BE2C (cell line): ENCODE results near the gene SLC19A2.

Experiments
- DNase-seq: peaks from one replicate; pipeline ENCODE4 v3.0.0-alpha.2; 2020
- H3K27me3 ChIP-seq: fragments of 250-450 bp; sonication (Bioruptor Pico); 2 replicates; pipeline ENCODE4 v1.5.1; 2020; ENCODE audit warnings: mild to moderate bottlenecking
- H3K36me3 ChIP-seq: fragments of 250-450 bp; sonication (Bioruptor Pico); 2 replicates; pipeline ENCODE4 v1.5.1; 2020; ENCODE audit warnings: mild to moderate bottlenecking
- H3K4me1 ChIP-seq: fragments of 250-450 bp; sonication (Bioruptor Pico); 2 replicates; pipeline ENCODE4 v1.5.1; 2020
- H3K4me3 ChIP-seq: 2 replicates; pipeline ENCODE4 v1.5.1; 2011; ENCODE audit warnings: low read depth, low read length
- H3K9me3 ChIP-seq: fragments of 250-450 bp; sonication (Bioruptor Pico); 2 replicates; pipeline ENCODE4 v1.5.1; 2020
- TF ChIP-seq, protein P1 (sequence below): IDR thresholded peaks from 2 replicates; pipeline ENCODE4 v1.5.1; 2012; ENCODE audit warnings: mild to moderate bottlenecking, low read depth, low read length

SLC19A2 gene

GRCh38 chr1:169443923-169444322 is 41.8 kb downstream of the SLC19A2 start:
- no peak for DNase-seq
- no peaks in the 10 kb centered on the region for H3K4me1 ChIP-seq
- H3K4me3 ChIP-seq = no peak overlapping the region
- no peaks in the 10 kb centered on the region for H3K9me3 ChIP-seq
- TF ChIP-seq, protein P1, sequence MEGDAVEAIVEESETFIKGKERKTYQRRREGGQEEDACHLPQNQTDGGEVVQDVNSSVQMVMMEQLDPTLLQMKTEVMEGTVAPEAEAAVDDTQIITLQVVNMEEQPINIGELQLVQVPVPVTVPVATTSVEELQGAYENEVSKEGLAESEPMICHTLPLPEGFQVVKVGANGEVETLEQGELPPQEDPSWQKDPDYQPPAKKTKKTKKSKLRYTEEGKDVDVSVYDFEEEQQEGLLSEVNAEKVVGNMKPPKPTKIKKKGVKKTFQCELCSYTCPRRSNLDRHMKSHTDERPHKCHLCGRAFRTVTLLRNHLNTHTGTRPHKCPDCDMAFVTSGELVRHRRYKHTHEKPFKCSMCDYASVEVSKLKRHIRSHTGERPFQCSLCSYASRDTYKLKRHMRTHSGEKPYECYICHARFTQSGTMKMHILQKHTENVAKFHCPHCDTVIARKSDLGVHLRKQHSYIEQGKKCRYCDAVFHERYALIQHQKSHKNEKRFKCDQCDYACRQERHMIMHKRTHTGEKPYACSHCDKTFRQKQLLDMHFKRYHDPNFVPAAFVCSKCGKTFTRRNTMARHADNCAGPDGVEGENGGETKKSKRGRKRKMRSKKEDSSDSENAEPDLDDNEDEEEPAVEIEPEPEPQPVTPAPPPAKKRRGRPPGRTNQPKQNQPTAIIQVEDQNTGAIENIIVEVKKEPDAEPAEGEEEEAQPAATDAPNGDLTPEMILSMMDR = no peak
- H3K36me3 ChIP-seq = no peaks in the 10 kb centered on the region
- peaks cover 12% of the 10 kb centered on the region for H3K27me3 ChIP-seq

DNA sequence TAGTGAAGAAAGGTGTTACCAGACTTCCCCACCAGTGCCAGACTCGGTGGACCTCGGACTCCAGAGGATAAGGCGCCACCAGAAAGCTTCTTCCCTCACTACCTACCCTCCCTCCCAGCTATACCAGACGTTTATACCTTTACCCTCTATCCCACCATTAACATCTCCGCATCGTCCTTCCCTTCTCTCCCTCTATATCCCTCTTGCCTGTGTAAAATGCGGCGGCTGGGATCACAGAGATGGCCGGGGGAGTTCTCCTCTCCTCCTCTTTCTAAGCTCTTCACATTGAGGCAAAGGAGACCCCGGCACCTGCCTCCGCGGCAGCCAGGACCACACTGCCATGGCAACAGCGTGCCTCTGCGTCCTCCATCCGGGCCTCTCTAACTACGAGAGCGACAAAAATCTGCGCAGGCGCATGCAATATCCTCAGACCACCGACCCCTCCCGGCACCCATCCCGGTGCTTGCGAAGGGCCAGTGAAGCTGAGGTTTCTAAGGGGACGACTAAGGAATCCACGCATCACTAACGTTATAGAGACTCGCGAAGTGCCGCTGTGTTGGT is 58.6 kb downstream of the SLC19A2 start, which contains the start of gene CCDC181:
TSS of gene CCDC181 (minus strand) at position 394 of the 561 bp plus-strand sequence. CDS start 2,547 bp downstream, outside the sequence.
- H3K36me3 ChIP-seq = no peaks in the 10 kb centered on the region
- no peaks in the 10 kb centered on the region for H3K9me3 ChIP-seq
- DNase-seq = peak; percentile 91
- TF ChIP-seq, protein P1 = no peak
- H3K4me1 ChIP-seq = no peaks in the 10 kb centered on the region
- peak within 1 kb of the TSS; percentile 64 for H3K4me3 ChIP-seq
- peaks cover 42% of the 10 kb centered on the region for H3K27me3 ChIP-seq

DNA sequence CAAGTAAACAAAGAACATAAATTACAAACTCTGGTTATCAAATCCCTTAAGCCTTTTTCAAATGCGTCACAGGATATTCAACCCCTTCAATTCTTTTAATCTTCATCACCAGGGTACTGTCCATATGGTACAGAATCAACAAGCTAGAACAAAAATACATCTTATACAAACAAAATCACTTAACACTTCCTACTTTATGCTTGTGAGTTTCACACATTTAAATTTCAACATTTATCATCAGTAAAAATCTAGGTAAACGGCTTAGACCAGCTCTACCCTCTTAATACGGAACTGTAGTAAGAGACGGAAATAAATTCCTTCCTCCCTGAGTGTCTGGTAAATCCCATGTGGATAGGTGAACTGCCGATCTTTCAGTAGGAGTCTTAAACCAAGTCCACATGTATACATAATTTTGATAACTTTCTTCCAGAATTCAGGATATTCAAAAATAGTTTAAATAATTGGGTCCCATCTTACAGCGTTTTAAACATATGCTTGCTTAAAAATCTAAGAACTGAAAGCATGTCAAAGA is 59.5 kb downstream of the SLC19A2 start:
- TF ChIP-seq, protein P1 = no peak
- no peak for DNase-seq
- H3K4me3 ChIP-seq = peak overlapping the region; percentile 12; the same call in 1 of the 2 replicates

GRCh38 chr1:169421309-169421708 is 64.4 kb downstream of the SLC19A2 start:
- no peaks in the 10 kb centered on the region for H3K9me3 ChIP-seq
- DNase-seq = no peak
- TF ChIP-seq, protein P1 = no peak
- H3K36me3 ChIP-seq = no peaks in the 10 kb centered on the region
- peaks cover 20% of the 10 kb centered on the region for H3K27me3 ChIP-seq
- H3K4me1 ChIP-seq = no peaks in the 10 kb centered on the region
- H3K4me3 ChIP-seq = no peak overlapping the region

More for the DNA sequence above, 59.5 kb downstream of the SLC19A2 start:
- H3K36me3 ChIP-seq = no peaks in the 10 kb centered on the region
- no peaks in the 10 kb centered on the region for H3K4me1 ChIP-seq
- H3K27me3 ChIP-seq = peaks cover 36% of the 10 kb centered on the region
- H3K9me3 ChIP-seq = no peaks in the 10 kb centered on the region

DNA sequence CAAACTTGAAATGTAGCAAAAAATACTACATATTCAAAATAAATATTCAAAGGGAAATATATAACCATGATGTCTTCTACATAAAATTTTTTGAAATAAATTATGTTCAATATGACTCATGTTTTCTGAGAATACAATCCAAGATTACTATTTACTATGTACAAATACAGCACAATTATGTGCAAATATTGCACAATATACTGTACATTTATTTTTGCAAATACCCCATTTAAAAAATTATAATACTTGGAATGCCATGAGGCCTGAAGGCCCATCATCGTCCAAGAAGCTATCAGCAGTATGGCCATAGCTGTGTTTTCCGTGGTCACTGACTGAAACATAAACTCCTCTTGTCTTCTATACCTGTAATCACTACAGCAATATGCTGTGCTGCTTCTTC is 70.8 kb downstream of the SLC19A2 start:
- TF ChIP-seq, protein P1 = no peak
- Histone ChIP-seq H3K9me3 (no peaks in the 10 kb centered on the region), H3K36me3 (no peaks in the 10 kb centered on the region), H3K4me3 (no peak overlapping the region), H3K27me3 (no peaks in the 10 kb centered on the region; the same call in 1 of the 2 replicates), H3K4me1 (no peaks in the 10 kb centered on the region)
- no peak for DNase-seq
